Muscle of leg (tissue), 11 donors: ENCODE measurements around the gene C16orf92. TPM values are rescaled to one million over a fixed set of nuclear protein-coding genes. Genes with fewer than 3 reads are reported as not detected.

Experiments
- DNase-seq: peaks from one replicate; pipeline ENCODE4 v3.0.0; 2013
- H3K27ac ChIP-seq: one replicate; pipeline ENCODE4 v1.5.1; 2013; ENCODE audit warnings: mild to moderate bottlenecking, low read length, control low read depth
- H3K27me3 ChIP-seq: one replicate; pipeline ENCODE4 v1.6.1; 2013; ENCODE audit warnings: low read length; ENCODE audit not compliant: control insufficient read depth, insufficient read depth
- H3K36me3 ChIP-seq: one replicate; pipeline ENCODE4 v1.6.1; 2013; ENCODE audit warnings: low read length; ENCODE audit not compliant: control insufficient read depth, insufficient read depth
- H3K4me1 ChIP-seq: one replicate; pipeline ENCODE4 v1.6.1; 2013; ENCODE audit warnings: low read length; ENCODE audit not compliant: control insufficient read depth, insufficient read depth
- H3K4me3 ChIP-seq: one replicate; pipeline ENCODE4 v1.5.1; 2013; ENCODE audit warnings: low read length, control low read depth
- H3K9me3 ChIP-seq: replicated peaks from 2 replicates; pipeline ENCODE4 v1.6.1; 2013; ENCODE audit warnings: low read depth, low read length; ENCODE audit not compliant: control insufficient read depth
- WGBS: methylation state at CpG from one replicate; pipeline ENCODE4 v1.1.5; 2013; ENCODE audit warnings: missing lambda C conversion rate; ENCODE audit not compliant: insufficient coverage; 5-methylcytosine and 5-hydroxymethylcytosine counted together
- polyA plus RNA-seq, 8 donors: library from polyadenylated mRNA; unstranded; fragments of 120-200 nt; gene quantifications; one replicate each; pipeline versions ENCODE4 v1.2.1 to v1.2.3, GENCODE V29; 2013; ENCODE audit warnings: inconsistent platforms in 1 of 8, low replicate concordance in 1 of 8; ENCODE audit not compliant: insufficient read length in 8 of 8, insufficient read depth in 1 of 8
- total RNA-seq: library from RNA; stranded (reverse); fragments of 120-200 nt; gene quantifications from one replicate; pipeline ENCODE4 v1.2.4, GENCODE V29; 2013

Gene C16orf92
- total and polyA plus RNA-seq, 9 donors, result not detected

- no peaks in the 10 kb centered on the region for H3K27me3 ChIP-seq
- H3K36me3 ChIP-seq, result peaks cover 95% of the 10 kb centered on the region
- H3K4me1 ChIP-seq, result no peaks in the 10 kb centered on the region
- H3K27ac ChIP-seq, result no peak overlapping the region
- no peaks in the 10 kb centered on the region for H3K9me3 ChIP-seq
- DNase-seq, result no peak
- H3K4me3 ChIP-seq, result no peak overlapping the region
- WGBS, result 85% methylated on average over 22 of the region's 23 CpGs
Measured at GRCh38 chr16:29989111-29989858, 33.7 kb upstream of the C16orf92 start.

- no peak overlapping the region for H3K27ac ChIP-seq
- no peak overlapping the region for H3K4me3 ChIP-seq
- H3K9me3 ChIP-seq, result no peaks in the 10 kb centered on the region
- no peaks in the 10 kb centered on the region for H3K27me3 ChIP-seq
- H3K36me3 ChIP-seq, result peaks cover 87% of the 10 kb centered on the region
- H3K4me1 ChIP-seq, result peaks cover 7% of the 10 kb centered on the region
- WGBS, result no CpG with 5 or more reads among the region's 2 CpGs
- no peak for DNase-seq
Measured at GRCh38 chr16:29990034-29990433, 33.0 kb upstream of the C16orf92 start.

DNA sequence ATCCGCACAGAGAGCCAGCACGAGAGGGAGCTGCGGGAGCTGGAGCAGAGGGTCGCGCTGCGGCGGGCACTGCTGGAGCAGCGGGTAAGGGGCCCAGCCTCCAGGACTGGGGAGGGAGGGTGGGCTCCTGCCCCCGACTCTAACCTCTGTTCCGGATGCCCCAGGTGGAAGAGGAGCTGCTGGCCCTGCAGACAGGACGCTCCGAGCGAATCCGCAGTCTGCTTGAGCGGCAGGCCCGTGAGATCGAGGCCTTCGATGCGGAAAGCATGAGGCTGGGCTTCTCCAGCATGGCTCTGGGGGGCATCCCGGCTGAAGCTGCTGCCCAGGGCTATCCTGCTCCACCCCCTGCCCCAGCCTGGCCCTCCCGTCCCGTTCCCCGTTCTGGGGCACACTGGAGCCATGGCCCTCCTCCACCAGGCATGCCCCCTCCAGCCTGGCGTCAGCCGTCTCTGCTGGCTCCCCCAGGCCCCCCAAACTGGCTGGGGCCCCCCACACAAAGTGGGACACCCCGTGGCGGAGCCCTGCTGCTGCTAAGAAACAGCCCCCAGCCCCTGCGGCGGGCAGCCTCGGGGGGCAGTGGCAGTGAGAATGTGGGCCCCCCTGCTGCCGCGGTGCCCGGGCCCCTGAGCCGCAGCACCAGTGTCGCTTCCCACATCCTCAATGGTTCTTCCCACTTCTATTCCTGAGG is 32.0 kb upstream of the C16orf92 start:
- Histone ChIP-seq H3K27ac (no peak overlapping the region), H3K9me3 (no peaks in the 10 kb centered on the region), H3K4me3 (no peak overlapping the region), H3K4me1 (peaks cover 11% of the 10 kb centered on the region), H3K36me3 (peaks cover 77% of the 10 kb centered on the region), H3K27me3 (no peaks in the 10 kb centered on the region)
- no peak for DNase-seq
- WGBS, result 84% methylated on average over 25 of the region's 35 CpGs

DNA sequence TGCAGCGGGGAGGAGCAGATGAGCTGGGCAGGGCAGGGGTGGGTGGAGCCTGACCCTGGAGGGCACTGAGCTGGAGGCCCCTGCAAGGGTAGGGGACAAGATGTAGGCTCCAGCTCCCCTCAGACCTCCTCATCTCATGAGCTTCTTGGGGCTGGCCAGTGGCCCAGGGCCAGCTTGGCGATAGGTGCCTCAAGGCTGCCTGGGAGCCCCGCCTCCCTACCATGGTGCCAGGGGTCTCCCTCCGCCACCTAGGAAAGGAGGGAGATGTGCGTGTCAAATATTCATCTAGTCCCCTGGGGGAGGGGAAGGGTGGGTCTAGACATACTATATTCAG is 31.5 kb upstream of the C16orf92 start:
- no peak for DNase-seq
- Histone ChIP-seq H3K9me3 (no peaks in the 10 kb centered on the region), H3K4me1 (peaks cover 13% of the 10 kb centered on the region), H3K4me3 (no peak overlapping the region), H3K36me3 (peaks cover 72% of the 10 kb centered on the region), H3K27me3 (no peaks in the 10 kb centered on the region), H3K27ac (no peak overlapping the region)
- WGBS, result no CpG with 5 or more reads among the region's 5 CpGs

- Histone ChIP-seq H3K36me3 (peaks cover 64% of the 10 kb centered on the region), H3K9me3 (no peaks in the 10 kb centered on the region), H3K4me1 (peaks cover 17% of the 10 kb centered on the region), H3K4me3 (no peak overlapping the region), H3K27me3 (no peaks in the 10 kb centered on the region), H3K27ac (no peak overlapping the region)
- no peak for DNase-seq
- 40% methylated on average over 3 of the region's 7 CpGs for WGBS
Measured at GRCh38 chr16:29992344-29992967, 30.5 kb upstream of the C16orf92 start.

- no peaks in the 10 kb centered on the region for H3K9me3 ChIP-seq
- 89% methylated on average over 13 of the region's 25 CpGs for WGBS
- H3K4me1 ChIP-seq, result peaks cover 17% of the 10 kb centered on the region
- peaks cover 59% of the 10 kb centered on the region for H3K36me3 ChIP-seq
- no peak overlapping the region for H3K4me3 ChIP-seq
- no peak for DNase-seq
- no peaks in the 10 kb centered on the region for H3K27me3 ChIP-seq
- H3K27ac ChIP-seq, result no peak overlapping the region
Measured at GRCh38 chr16:29993191-29993902, 29.7 kb upstream of the C16orf92 start.

- H3K4me1 ChIP-seq, result peaks cover 17% of the 10 kb centered on the region
- H3K36me3 ChIP-seq, result peaks cover 53% of the 10 kb centered on the region
- DNase-seq, result no peak
- H3K4me3 ChIP-seq, result no peak overlapping the region
- no peaks in the 10 kb centered on the region for H3K9me3 ChIP-seq
- no peaks in the 10 kb centered on the region for H3K27me3 ChIP-seq
- WGBS, result 72% methylated on average over 7 of the region's 9 CpGs
- H3K27ac ChIP-seq, result no peak overlapping the region
Measured at GRCh38 chr16:29993903-29994599, 28.9 kb upstream of the C16orf92 start.

DNA sequence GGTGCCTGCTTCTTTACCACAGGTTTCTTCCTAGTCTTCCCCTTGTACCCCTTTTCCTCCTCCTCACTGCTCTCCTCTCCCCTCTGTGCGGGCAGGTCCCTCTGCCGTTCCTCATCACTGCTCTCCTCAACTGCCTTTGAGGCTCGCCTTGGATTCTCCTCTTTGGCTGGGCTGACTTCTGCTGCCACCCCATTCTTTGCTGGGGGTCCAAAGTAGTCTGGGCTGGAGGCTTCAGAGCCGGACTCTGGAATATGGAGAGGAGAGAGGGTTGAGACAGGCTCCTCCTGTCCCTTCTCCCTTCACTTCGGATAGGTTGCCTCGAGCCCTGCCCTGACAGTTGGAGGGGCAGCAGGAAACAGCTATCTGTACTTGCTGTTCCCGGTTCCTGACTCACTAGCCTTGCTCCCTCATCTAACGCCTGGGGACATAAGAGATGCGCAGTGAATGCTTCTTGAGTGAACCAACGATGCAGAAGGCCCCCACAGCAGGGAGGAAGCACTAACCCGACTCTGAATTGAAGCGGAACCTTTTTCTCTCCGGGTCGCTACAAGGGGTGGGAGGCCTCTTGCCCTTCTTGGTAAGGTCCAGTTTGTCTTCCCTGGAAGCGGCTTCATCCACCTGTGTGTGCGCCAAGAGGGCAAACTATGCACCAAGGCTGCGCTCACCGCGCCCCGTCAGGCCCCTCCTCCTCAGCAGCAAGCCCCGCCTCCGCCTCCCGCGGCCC is 28.2 kb upstream of the C16orf92 start:
- H3K27ac ChIP-seq, result peak overlapping the region; percentile 11
- H3K9me3 ChIP-seq, result no peaks in the 10 kb centered on the region
- peaks cover 17% of the 10 kb centered on the region for H3K4me1 ChIP-seq
- 3% methylated on average over 18 of the region's 24 CpGs for WGBS
- peak overlapping the region; percentile 71 for H3K4me3 ChIP-seq
- H3K27me3 ChIP-seq, result no peaks in the 10 kb centered on the region
- H3K36me3 ChIP-seq, result peaks cover 50% of the 10 kb centered on the region
- peak; percentile 29 for DNase-seq

DNA sequence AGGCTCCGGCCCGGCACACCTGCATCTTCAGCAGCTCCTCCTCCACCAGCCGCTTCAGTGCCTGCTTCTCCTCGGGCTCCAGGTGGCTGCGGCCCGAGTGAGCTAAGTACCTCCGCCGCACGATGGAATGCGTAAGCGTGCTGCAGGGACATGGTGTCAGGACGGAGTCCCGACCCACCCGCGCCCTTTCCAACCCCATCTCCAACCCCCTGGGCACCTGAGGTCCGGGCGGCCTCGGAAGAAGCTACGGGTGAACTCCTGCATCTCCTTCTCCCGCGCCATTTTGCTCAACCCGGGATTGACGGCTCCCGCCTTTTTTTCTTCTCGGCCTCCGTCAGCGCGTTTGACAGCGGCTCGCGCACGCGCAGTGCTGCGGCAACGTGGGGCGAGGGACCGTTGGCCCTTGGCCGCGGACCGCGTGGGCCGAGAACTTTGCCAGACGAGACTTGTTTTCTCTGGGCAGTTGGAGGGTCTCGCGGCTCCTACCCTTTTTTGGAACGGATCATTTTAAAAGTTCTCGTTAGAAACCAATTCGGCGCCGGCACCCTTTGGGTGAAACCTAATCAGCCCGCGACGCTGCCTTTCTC is 27.6 kb upstream of the C16orf92 start, which contains the start of gene HIRIP3:
HIRIP3 (minus strand) TSS at position 294 of the 587 bp plus-strand sequence; CDS start at position 282, 12 bp downstream.
- Histone ChIP-seq H3K27ac (peak within 1 kb of the TSS; percentile 98), H3K36me3 (peaks cover 51% of the 10 kb centered on the region), H3K4me1 (peaks cover 17% of the 10 kb centered on the region), H3K9me3 (no peaks in the 10 kb centered on the region), H3K4me3 (peak within 1 kb of the TSS; percentile 71), H3K27me3 (no peaks in the 10 kb centered on the region)
- DNase-seq, result peak; percentile 93
- WGBS, result 0% methylated on average over 53 of the region's 53 CpGs
